B cell (primary cell): ENCODE measurements around the gene HEXD. TPM values are rescaled to one million over a fixed set of nuclear protein-coding genes. Genes with fewer than 3 reads are reported as not detected.

Source experiments
- ATAC-seq: fragments of 200-7000 bp; cut with Tn5 transposase; one replicate; pipeline ENCODE4 v1.10.0; 2021; ENCODE audit warnings: low read depth, mild to moderate bottlenecking, moderate number of reproducible peaks, moderate library complexity
- CTCF ChIA-PET: fragments of 350-600 bp; sonication (Branson Sonifier 250); formaldehyde crosslinking; loops from one replicate; lab custom pipeline; 2021; ENCODE audit warnings: antibody characterized with exemption, inconsistent platforms; lab: Charles Lee
- POLR2A ChIA-PET: fragments of 350-600 bp; sonication (Branson Sonifier 250); formaldehyde crosslinking; loops from one replicate; lab custom pipeline; 2021; ENCODE audit warnings: antibody characterized with exemption; lab: Charles Lee
- DNase-seq: peaks from one replicate; pipeline ENCODE4 v3.0.0; 2013
- H2AFZ ChIP-seq: 2 replicates; pipeline ENCODE4 v1.6.1; 2012; ENCODE audit warnings: mild to moderate bottlenecking, low read depth, low read length; ENCODE audit not compliant: insufficient read depth, poor library complexity, severe bottlenecking
- H3K27ac ChIP-seq, 2 donors: 1 replicate in 1 of 2; 2 replicates in 1 of 2; pipeline ENCODE4 v1.5.1; 2012 to 2013; ENCODE audit warnings: low read length in 2 of 2, mild to moderate bottlenecking in 2 of 2, moderate library complexity in 1 of 2
- H3K27me3 ChIP-seq, 4 experiments: fragments of 200-600 bp in 1 of 4; sonication (generic) in 1 of 4; replicated peaks in 1 of 4; 1 replicate in 2 of 4; 2 replicates in 2 of 4; pipeline versions ENCODE4 v1.6.1 to v1.7.0; 2013 to 2016; ENCODE audit warnings: low read length in 3 of 4, mild to moderate bottlenecking in 2 of 4, mixed read lengths in 1 of 4, moderate library complexity in 1 of 4; ENCODE audit not compliant: insufficient read depth in 4 of 4, control insufficient read depth in 3 of 4; ENCODE audit errors: control extremely low read depth in 1 of 4
- H3K36me3 ChIP-seq, 2 experiments: replicated peaks in 1 of 2; 1 replicate in 1 of 2; 2 replicates in 1 of 2; pipeline versions ENCODE4 v1.6.1 to v1.7.1; 2013; ENCODE audit warnings: low read length in 1 of 2; ENCODE audit not compliant: insufficient read depth in 2 of 2, control insufficient read depth in 1 of 2; ENCODE audit errors: control extremely low read depth in 1 of 2, extremely low read depth in 1 of 2
- H3K4me1 ChIP-seq, 2 donors: fragments of 200-600 bp in 1 of 2; sonication (generic) in 1 of 2; 1 replicate in 1 of 2; 2 replicates in 1 of 2; pipeline versions ENCODE4 v1.5.1 to v1.6.1; 2013 to 2017; ENCODE audit warnings: low read length in 2 of 2; ENCODE audit not compliant: control insufficient read depth in 2 of 2, insufficient read depth in 2 of 2
- H3K4me2 ChIP-seq: replicated peaks from 2 replicates; pipeline ENCODE3; 2012; ENCODE audit warnings: mild to moderate bottlenecking, low read depth, low read length; ENCODE audit not compliant: poor library complexity, severe bottlenecking
- H3K4me3 ChIP-seq, 5 experiments: fragments of 200-600 bp in 1 of 5; sonication (generic) in 1 of 5; 1 replicate in 3 of 5; 2 replicates in 2 of 5; pipeline versions ENCODE4 v1.5.1 to v1.7.0; 2011 to 2016; ENCODE audit warnings: low read length in 4 of 5, mild to moderate bottlenecking in 4 of 5, low read depth in 2 of 5, control low read depth in 1 of 5, moderate library complexity in 1 of 5; ENCODE audit not compliant: insufficient read depth in 1 of 5; ENCODE audit errors: control extremely low read depth in 1 of 5, extremely low read depth in 1 of 5
- H3K79me2 ChIP-seq: fragments of 200-600 bp; sonication (generic); one replicate; pipeline ENCODE4 v1.6.0; 2016; ENCODE audit warnings: low read length; ENCODE audit not compliant: control insufficient read depth, insufficient read depth
- H3K9ac ChIP-seq: fragments of 200-600 bp; sonication (generic); 2 replicates; pipeline ENCODE4 v1.6.1; 2017; ENCODE audit warnings: mild to moderate bottlenecking, low read length, moderate library complexity
- H3K9me3 ChIP-seq, 3 donors: one replicate each; pipeline versions ENCODE4 v1.6.1 to v1.7.1; 2013; ENCODE audit warnings: low read length in 2 of 3; ENCODE audit not compliant: control insufficient read depth in 2 of 3, insufficient read depth in 1 of 3; ENCODE audit errors: control extremely low read depth in 1 of 3
- H4K20me1 ChIP-seq: 2 replicates; pipeline ENCODE4 v1.6.0; 2012; ENCODE audit warnings: mild to moderate bottlenecking, low read length; ENCODE audit not compliant: insufficient read depth, control insufficient read depth, poor library complexity, severe bottlenecking
- H3K27ac Mint-ChIP-seq: one replicate; pipeline ENCODE4 v1.8.0; 2021; ENCODE audit warnings: mixed read lengths
- H3K27me3 Mint-ChIP-seq: one replicate; pipeline ENCODE4 v1.8.0; 2021; ENCODE audit warnings: mixed read lengths
- H3K4me1 Mint-ChIP-seq: one replicate; pipeline ENCODE4 v1.8.0; 2021; ENCODE audit warnings: mixed read lengths
- H3K4me3 Mint-ChIP-seq: one replicate; pipeline ENCODE4 v1.8.0; 2021; ENCODE audit warnings: mixed read lengths
- H3K9me3 Mint-ChIP-seq: one replicate; pipeline ENCODE4 v1.8.0; 2022; ENCODE audit warnings: mixed read lengths; ENCODE audit not compliant: insufficient read depth
- EZH2 ChIP-seq: IDR thresholded peaks from 2 replicates; pipeline ENCODE4 v1.6.1; 2012; ENCODE audit warnings: borderline replicate concordance, low read depth, mild to moderate bottlenecking, moderate library complexity, low read length; ENCODE audit not compliant: insufficient read depth, poor library complexity, severe bottlenecking
- WGBS: methylation state at CpG from one replicate; pipeline ENCODE4 v1.1.5; 2013; ENCODE audit warnings: missing lambda C conversion rate; ENCODE audit not compliant: insufficient coverage; 5-methylcytosine and 5-hydroxymethylcytosine counted together
- intact Hi-C: fragments of 100-400 bp; cut with micrococcal nuclease; formaldehyde crosslinking; loops from one replicate; pipeline ENCODE4 v1.10.0; 2022
- polyA plus RNA-seq: library from polyadenylated mRNA; depleted of rRNA; stranded (reverse); fragments of >200 nt; gene quantifications from 2 replicates; pipeline ENCODE4 v1.2.3, GENCODE V29; 2012
- total RNA-seq, 2 donors: library from RNA; stranded (reverse); fragments of 120-200 nt in 1 of 2; gene quantifications; 1 replicate in 1 of 2; 2 replicates in 1 of 2; pipeline versions ENCODE4 v1.2.3 to v1.2.4, GENCODE V29; 2013 to 2022
- TF ChIP-seq, protein P1 (sequence below): fragments of 200-600 bp; IDR thresholded peaks from one replicate; pipeline ENCODE4 v1.8.0; 2022; ENCODE audit warnings: antibody characterized with exemption, mild to moderate bottlenecking

The HEXD gene
- total and polyA plus RNA-seq, 2 donors (not counting 1 experiment from before 2014, with no cell fraction given), result 128 to 317 TPM

- Mint-ChIP-seq H3K4me1 (peaks cover 34% of the 10 kb centered on the region), H3K4me3 (no peak overlapping the region), H3K27me3 (no peaks in the 10 kb centered on the region), H3K9me3 (no peaks in the 10 kb centered on the region), H3K27ac (peak overlapping the region; percentile 32)
- H3K4me3 ChIP-seq, result no peak overlapping the region
- H4K20me1 ChIP-seq, result peaks cover 48% of the 10 kb centered on the region
- no peaks in the 10 kb centered on the region for H3K27me3 ChIP-seq
- ChIA-PET POLR2A (no interaction called here), CTCF (interaction anchor here (1.0 kb wide), 1 partner anchor 11 kb away, joined by 3 read pairs; no protein-coding TSS in a partner anchor)
- peaks cover 0 to 6% (median 0%) of the 10 kb centered on the region in 3 donors for H3K9me3 ChIP-seq
- DNase-seq, result no peak
- TF ChIP-seq, protein P1, sequence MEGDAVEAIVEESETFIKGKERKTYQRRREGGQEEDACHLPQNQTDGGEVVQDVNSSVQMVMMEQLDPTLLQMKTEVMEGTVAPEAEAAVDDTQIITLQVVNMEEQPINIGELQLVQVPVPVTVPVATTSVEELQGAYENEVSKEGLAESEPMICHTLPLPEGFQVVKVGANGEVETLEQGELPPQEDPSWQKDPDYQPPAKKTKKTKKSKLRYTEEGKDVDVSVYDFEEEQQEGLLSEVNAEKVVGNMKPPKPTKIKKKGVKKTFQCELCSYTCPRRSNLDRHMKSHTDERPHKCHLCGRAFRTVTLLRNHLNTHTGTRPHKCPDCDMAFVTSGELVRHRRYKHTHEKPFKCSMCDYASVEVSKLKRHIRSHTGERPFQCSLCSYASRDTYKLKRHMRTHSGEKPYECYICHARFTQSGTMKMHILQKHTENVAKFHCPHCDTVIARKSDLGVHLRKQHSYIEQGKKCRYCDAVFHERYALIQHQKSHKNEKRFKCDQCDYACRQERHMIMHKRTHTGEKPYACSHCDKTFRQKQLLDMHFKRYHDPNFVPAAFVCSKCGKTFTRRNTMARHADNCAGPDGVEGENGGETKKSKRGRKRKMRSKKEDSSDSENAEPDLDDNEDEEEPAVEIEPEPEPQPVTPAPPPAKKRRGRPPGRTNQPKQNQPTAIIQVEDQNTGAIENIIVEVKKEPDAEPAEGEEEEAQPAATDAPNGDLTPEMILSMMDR, result no peak
- TF ChIP-seq EZH2, result no peak
- H3K9ac ChIP-seq, result no peak overlapping the region
- peak overlapping the region in 1 of 2 donors; percentile 39 for H3K27ac ChIP-seq
- no peak overlapping the region for H3K4me2 ChIP-seq
- intact Hi-C loops, result loop anchor here (2.0 kb wide), 1 partner anchor 13 kb away; no protein-coding TSS in a partner anchor
- WGBS, result 96% methylated on average over 42 of the region's 43 CpGs
- H2AFZ ChIP-seq, result no peak overlapping the region
- peaks cover 36 to 66% of the 10 kb centered on the region in 2 donors for H3K4me1 ChIP-seq
- H3K36me3 ChIP-seq, result peaks cover 0 to 36% of the 10 kb centered on the region in 2 experiments
- H3K79me2 ChIP-seq, result peaks cover 52% of the 10 kb centered on the region
- ATAC-seq, result no peak
Observed at GRCh38 chr17:82435601-82436583, 17.7 kb downstream of the HEXD start.
